B cell (primary cell): ENCODE measurements around the gene GPR162. TPM values are rescaled to one million over a fixed set of nuclear protein-coding genes. Genes with fewer than 3 reads are reported as not detected.

Source experiments
- ATAC-seq: fragments of 200-7000 bp; cut with Tn5 transposase; one replicate; pipeline ENCODE4 v1.10.0; 2021; ENCODE audit warnings: low read depth, mild to moderate bottlenecking, moderate number of reproducible peaks, moderate library complexity
- CTCF ChIA-PET: fragments of 350-600 bp; sonication (Branson Sonifier 250); formaldehyde crosslinking; loops from one replicate; lab custom pipeline; 2021; ENCODE audit warnings: antibody characterized with exemption, inconsistent platforms; lab: Charles Lee
- POLR2A ChIA-PET: fragments of 350-600 bp; sonication (Branson Sonifier 250); formaldehyde crosslinking; loops from one replicate; lab custom pipeline; 2021; ENCODE audit warnings: antibody characterized with exemption; lab: Charles Lee
- DNase-seq: peaks from one replicate; pipeline ENCODE4 v3.0.0; 2013
- H2AFZ ChIP-seq: 2 replicates; pipeline ENCODE4 v1.6.1; 2012; ENCODE audit warnings: mild to moderate bottlenecking, low read depth, low read length; ENCODE audit not compliant: insufficient read depth, poor library complexity, severe bottlenecking
- H3K27ac ChIP-seq, 2 donors: 1 replicate in 1 of 2; 2 replicates in 1 of 2; pipeline ENCODE4 v1.5.1; 2012 to 2013; ENCODE audit warnings: low read length in 2 of 2, mild to moderate bottlenecking in 2 of 2, moderate library complexity in 1 of 2
- H3K27me3 ChIP-seq, 4 experiments: fragments of 200-600 bp in 1 of 4; sonication (generic) in 1 of 4; replicated peaks in 1 of 4; 1 replicate in 2 of 4; 2 replicates in 2 of 4; pipeline versions ENCODE4 v1.6.1 to v1.7.0; 2013 to 2016; ENCODE audit warnings: low read length in 3 of 4, mild to moderate bottlenecking in 2 of 4, mixed read lengths in 1 of 4, moderate library complexity in 1 of 4; ENCODE audit not compliant: insufficient read depth in 4 of 4, control insufficient read depth in 3 of 4; ENCODE audit errors: control extremely low read depth in 1 of 4
- H3K36me3 ChIP-seq, 2 experiments: replicated peaks in 1 of 2; 1 replicate in 1 of 2; 2 replicates in 1 of 2; pipeline versions ENCODE4 v1.6.1 to v1.7.1; 2013; ENCODE audit warnings: low read length in 1 of 2; ENCODE audit not compliant: insufficient read depth in 2 of 2, control insufficient read depth in 1 of 2; ENCODE audit errors: control extremely low read depth in 1 of 2, extremely low read depth in 1 of 2
- H3K4me1 ChIP-seq, 2 donors: fragments of 200-600 bp in 1 of 2; sonication (generic) in 1 of 2; 1 replicate in 1 of 2; 2 replicates in 1 of 2; pipeline versions ENCODE4 v1.5.1 to v1.6.1; 2013 to 2017; ENCODE audit warnings: low read length in 2 of 2; ENCODE audit not compliant: control insufficient read depth in 2 of 2, insufficient read depth in 2 of 2
- H3K4me2 ChIP-seq: replicated peaks from 2 replicates; pipeline ENCODE3; 2012; ENCODE audit warnings: mild to moderate bottlenecking, low read depth, low read length; ENCODE audit not compliant: poor library complexity, severe bottlenecking
- H3K4me3 ChIP-seq, 5 experiments: fragments of 200-600 bp in 1 of 5; sonication (generic) in 1 of 5; 1 replicate in 3 of 5; 2 replicates in 2 of 5; pipeline versions ENCODE4 v1.5.1 to v1.7.0; 2011 to 2016; ENCODE audit warnings: low read length in 4 of 5, mild to moderate bottlenecking in 4 of 5, low read depth in 2 of 5, control low read depth in 1 of 5, moderate library complexity in 1 of 5; ENCODE audit not compliant: insufficient read depth in 1 of 5; ENCODE audit errors: control extremely low read depth in 1 of 5, extremely low read depth in 1 of 5
- H3K79me2 ChIP-seq: fragments of 200-600 bp; sonication (generic); one replicate; pipeline ENCODE4 v1.6.0; 2016; ENCODE audit warnings: low read length; ENCODE audit not compliant: control insufficient read depth, insufficient read depth
- H3K9ac ChIP-seq: fragments of 200-600 bp; sonication (generic); 2 replicates; pipeline ENCODE4 v1.6.1; 2017; ENCODE audit warnings: mild to moderate bottlenecking, low read length, moderate library complexity
- H3K9me3 ChIP-seq, 3 donors: one replicate each; pipeline versions ENCODE4 v1.6.1 to v1.7.1; 2013; ENCODE audit warnings: low read length in 2 of 3; ENCODE audit not compliant: control insufficient read depth in 2 of 3, insufficient read depth in 1 of 3; ENCODE audit errors: control extremely low read depth in 1 of 3
- H4K20me1 ChIP-seq: 2 replicates; pipeline ENCODE4 v1.6.0; 2012; ENCODE audit warnings: mild to moderate bottlenecking, low read length; ENCODE audit not compliant: insufficient read depth, control insufficient read depth, poor library complexity, severe bottlenecking
- H3K27ac Mint-ChIP-seq: one replicate; pipeline ENCODE4 v1.8.0; 2021; ENCODE audit warnings: mixed read lengths
- H3K27me3 Mint-ChIP-seq: one replicate; pipeline ENCODE4 v1.8.0; 2021; ENCODE audit warnings: mixed read lengths
- H3K4me1 Mint-ChIP-seq: one replicate; pipeline ENCODE4 v1.8.0; 2021; ENCODE audit warnings: mixed read lengths
- H3K4me3 Mint-ChIP-seq: one replicate; pipeline ENCODE4 v1.8.0; 2021; ENCODE audit warnings: mixed read lengths
- H3K9me3 Mint-ChIP-seq: one replicate; pipeline ENCODE4 v1.8.0; 2022; ENCODE audit warnings: mixed read lengths; ENCODE audit not compliant: insufficient read depth
- CTCF ChIP-seq: fragments of 200-600 bp; IDR thresholded peaks from one replicate; pipeline ENCODE4 v1.8.0; 2022; ENCODE audit warnings: antibody characterized with exemption, mild to moderate bottlenecking
- EZH2 ChIP-seq: IDR thresholded peaks from 2 replicates; pipeline ENCODE4 v1.6.1; 2012; ENCODE audit warnings: borderline replicate concordance, low read depth, mild to moderate bottlenecking, moderate library complexity, low read length; ENCODE audit not compliant: insufficient read depth, poor library complexity, severe bottlenecking
- WGBS: methylation state at CpG from one replicate; pipeline ENCODE4 v1.1.5; 2013; ENCODE audit warnings: missing lambda C conversion rate; ENCODE audit not compliant: insufficient coverage; 5-methylcytosine and 5-hydroxymethylcytosine counted together
- intact Hi-C: fragments of 100-400 bp; cut with micrococcal nuclease; formaldehyde crosslinking; loops from one replicate; pipeline ENCODE4 v1.10.0; 2022
- polyA plus RNA-seq: library from polyadenylated mRNA; depleted of rRNA; stranded (reverse); fragments of >200 nt; gene quantifications from 2 replicates; pipeline ENCODE4 v1.2.3, GENCODE V29; 2012
- total RNA-seq, 2 donors: library from RNA; stranded (reverse); fragments of 120-200 nt in 1 of 2; gene quantifications; 1 replicate in 1 of 2; 2 replicates in 1 of 2; pipeline versions ENCODE4 v1.2.3 to v1.2.4, GENCODE V29; 2013 to 2022

The GPR162 gene
- total and polyA plus RNA-seq, 2 donors (not counting 1 experiment from before 2014, with no cell fraction given), result 0.54 TPM; not detected in 1

- H3K79me2 ChIP-seq, result peaks cover 12% of the 10 kb centered on the region
- H4K20me1 ChIP-seq, result no peaks in the 10 kb centered on the region
- H2AFZ ChIP-seq, result no peak overlapping the region
- no peak overlapping the region for H3K4me2 ChIP-seq
- no peak overlapping the region for H3K4me3 ChIP-seq
- ChIA-PET POLR2A (no interaction called here), CTCF (interaction anchor here (1.7 to 6.7 kb wide), 3 partner anchors 13 to 90 kb away, joined by 3 to 136 read pairs (median 11); partner anchors contain the start of genes SPSB2 and TPI1)
- intact Hi-C loops, result no loop called here
- peaks cover 0 to 4% of the 10 kb centered on the region in 2 experiments for H3K36me3 ChIP-seq
- H3K4me1 ChIP-seq, result peaks cover 6 to 23% of the 10 kb centered on the region in 2 donors
- no peak overlapping the region for H3K9ac ChIP-seq
- TF ChIP-seq CTCF (no peak), EZH2 (no peak)
- no peak for DNase-seq
- Mint-ChIP-seq H3K27me3 (no peaks in the 10 kb centered on the region), H3K27ac (no peak overlapping the region), H3K4me1 (peaks cover 23% of the 10 kb centered on the region), H3K4me3 (no peak overlapping the region), H3K9me3 (no peaks in the 10 kb centered on the region)
- ATAC-seq, result no peak
- no peak overlapping the region for H3K27ac ChIP-seq
- no peaks in the 10 kb centered on the region for H3K27me3 ChIP-seq
- H3K9me3 ChIP-seq, result no peaks in the 10 kb centered on the region
- 0% methylated on average over 1 of the region's 2 CpGs for WGBS
These were observed 27.8 kb downstream of the GPR162 start for GRCh38 chr12:6849427-6849826.

GRCh38 chr12:6849976-6850560, 28.4 kb downstream of the GPR162 start:
- Histone ChIP-seq H3K36me3 (peaks cover 0 to 5% of the 10 kb centered on the region in 2 experiments), H3K9me3 (no peaks in the 10 kb centered on the region), H3K27ac (no peak overlapping the region), H2AFZ (no peak overlapping the region), H3K9ac (no peak overlapping the region), H3K4me1 (peaks cover 6 to 23% of the 10 kb centered on the region in 2 donors), H3K4me3 (no peak overlapping the region), H3K27me3 (no peaks in the 10 kb centered on the region), H3K4me2 (no peak overlapping the region), H4K20me1 (no peaks in the 10 kb centered on the region), H3K79me2 (peaks cover 18% of the 10 kb centered on the region)
- DNase-seq (no peak), ATAC-seq (no peak)
- H3K9me3 Mint-ChIP-seq, result no peaks in the 10 kb centered on the region
- POLR2A ChIA-PET, result interaction anchor here (3.6 kb wide), 1 partner anchor 22 kb away, joined by 29 read pairs; the partner anchor contains the start of gene SPSB2
- 93% methylated on average over 8 of the region's 10 CpGs for WGBS
- no peak for TF ChIP-seq CTCF
- TF ChIP-seq EZH2, result no peak
- intact Hi-C loops, result loop anchor here (5.0 kb wide), 3 partner anchors 83 to 293 kb away; partner anchors contain the start of genes IFFO1 and PTMS
- H3K27ac Mint-ChIP-seq, result no peak overlapping the region
- H3K27me3 Mint-ChIP-seq, result no peaks in the 10 kb centered on the region
- H3K4me3 Mint-ChIP-seq, result no peak overlapping the region
- H3K4me1 Mint-ChIP-seq, result peaks cover 23% of the 10 kb centered on the region
- CTCF ChIA-PET, result interaction anchor here (1.7 to 6.7 kb wide), 3 partner anchors 14 to 90 kb away, joined by 3 to 136 read pairs (median 11); partner anchors contain the start of genes SPSB2 and TPI1
